ENCODE data around the gene TNF.

The TNF gene

DNA sequence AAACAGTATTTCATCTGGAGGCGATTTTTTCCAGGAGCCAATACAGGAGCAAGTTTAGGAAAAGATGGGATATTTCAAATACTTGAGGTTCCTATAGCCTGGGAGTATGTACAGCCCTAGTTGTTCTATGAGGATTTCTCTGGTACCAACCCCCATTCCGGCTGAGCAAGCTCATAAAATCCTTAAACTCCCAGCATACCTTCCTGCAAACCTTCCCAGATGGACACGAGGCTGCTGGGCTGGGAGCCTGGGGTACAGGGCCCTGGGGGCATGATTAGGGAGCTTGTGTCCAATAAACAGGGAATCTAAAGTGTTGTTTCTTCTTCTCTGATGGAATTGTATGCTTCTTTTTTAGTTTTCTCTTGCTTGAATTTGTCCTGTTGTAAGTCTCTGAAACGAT lies 46.6 kb downstream of the TNF start:
- TF ChIP-seq POLR2A (IDR thresholded peaks at IDR 0.05; ENCODE audit: low read depth, low read length) (no peak), POLR2AphosphoS5 (IDR thresholded peaks at IDR 0.05; ENCODE audit: low read depth, low read length) (no peak), TAF1 (IDR thresholded peaks at IDR 0.05; ENCODE audit: borderline replicate concordance, low read depth, low read length) (no peak)
- no peak for FAIRE-seq
- DNase-seq (ENCODE audit: insufficient read length) = no peak

DNA sequence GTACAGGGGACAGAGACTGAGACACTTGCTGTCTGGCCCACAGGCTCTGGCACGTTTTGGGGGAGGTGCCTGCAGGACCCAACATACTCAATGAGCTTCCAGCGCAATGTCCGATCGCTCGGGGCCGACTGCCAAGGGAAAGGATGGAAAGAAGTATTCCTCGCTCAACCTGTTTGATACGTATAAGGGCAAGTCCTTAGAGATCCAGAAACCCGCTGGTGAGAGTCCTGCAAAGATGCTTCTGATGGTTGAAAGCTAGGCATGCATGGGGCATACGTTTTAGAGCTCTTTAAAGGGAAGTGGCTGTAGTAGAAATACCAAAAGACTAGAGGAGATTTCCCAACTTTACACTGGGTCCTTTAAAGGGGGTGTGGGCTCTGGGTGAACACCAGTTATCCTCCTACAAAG lies 47.3 kb downstream of the TNF start:
- no peak for DNase-seq (ENCODE audit: insufficient read length)
- TF ChIP-seq POLR2A (IDR thresholded peaks at IDR 0.05; ENCODE audit: low read depth, low read length) (no peak), TAF1 (IDR thresholded peaks at IDR 0.05; ENCODE audit: borderline replicate concordance, low read depth, low read length) (no peak), POLR2AphosphoS5 (IDR thresholded peaks at IDR 0.05; ENCODE audit: low read depth, low read length) (no peak; the same call in 1 of the 2 replicates)
- FAIRE-seq = no peak

- no peak for FAIRE-seq
- TF ChIP-seq POLR2A (IDR thresholded peaks at IDR 0.05; ENCODE audit: low read depth, low read length) (no peak), TAF1 (IDR thresholded peaks at IDR 0.05; ENCODE audit: borderline replicate concordance, low read depth, low read length) (no peak)
- no peak for DNase-seq (ENCODE audit: insufficient read length)
Observed at GRCh38 chr6:31624070-31624469, 48.7 kb downstream of the TNF start.

- FAIRE-seq (no peak), DNase-seq (ENCODE audit: insufficient read length) (no peak)
- no peak for TF ChIP-seq TAF1 (IDR thresholded peaks at IDR 0.05; ENCODE audit: borderline replicate concordance, low read depth, low read length)
Observed at GRCh38 chr6:31626952-31627351, 51.6 kb downstream of the TNF start.

DNA sequence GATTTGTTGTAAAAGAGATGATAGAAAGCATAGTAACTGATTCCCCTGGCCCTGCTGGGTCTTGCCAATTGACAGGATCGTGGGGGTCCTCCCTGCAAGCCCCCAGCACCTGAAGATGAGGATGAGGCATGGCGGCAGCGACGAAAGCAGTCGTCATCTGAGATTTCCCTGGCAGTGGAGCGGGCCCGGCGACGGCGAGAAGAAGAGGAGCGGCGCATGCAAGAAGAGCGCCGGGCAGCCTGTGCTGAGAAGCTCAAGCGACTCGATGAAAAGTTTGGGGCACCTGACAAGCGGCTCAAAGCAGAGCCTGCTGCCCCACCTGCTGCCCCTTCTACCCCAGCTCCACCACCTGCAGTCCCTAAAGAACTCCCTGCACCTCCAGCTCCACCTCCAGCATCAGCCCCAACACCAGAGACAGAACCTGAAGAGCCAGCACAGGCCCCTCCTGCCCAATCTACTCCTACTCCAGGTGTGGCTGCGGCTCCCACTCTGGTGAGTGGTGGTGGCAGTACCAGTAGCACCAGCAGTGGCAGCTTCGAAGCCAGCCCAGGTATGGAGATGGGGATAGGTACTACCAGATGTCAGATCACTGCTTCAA lies 52.4 kb downstream of the TNF start:
- FAIRE-seq = no peak
- TF ChIP-seq POLR2AphosphoS5 (IDR thresholded peaks at IDR 0.05; ENCODE audit: low read depth, low read length) (no peak; the same call in 1 of the 2 replicates), TAF1 (IDR thresholded peaks at IDR 0.05; ENCODE audit: borderline replicate concordance, low read depth, low read length) (no peak), POLR2A (IDR thresholded peaks at IDR 0.05; ENCODE audit: low read depth, low read length) (no peak; the same call in 1 of the 2 replicates)
- DNase-seq (ENCODE audit: insufficient read length) = no peak

All from GM12892 (cell line).